GM12878 (cell line): Measurements from ENCODE around the gene PREP. TPM values are rescaled to one million over a fixed set of nuclear protein-coding genes. Genes with fewer than 3 reads are reported as not detected.

ENCODE experiments used
- ATAC-seq: fragments of 200-7000 bp; cut with Tn5 transposase; 3 replicates; pipeline ENCODE4 v1.9.1; 2020; ENCODE audit warnings: mild to moderate bottlenecking, moderate library complexity
- BruUV-seq: library from RNA; stranded (reverse); fragments of 400-500 nt; replicated peaks from 2 replicates; lab custom pipeline; 2021; lab: Mats Ljungman, UMichigan
- CTCF ChIA-PET: fragments of 300-600 bp; sonication (Branson Sonifier 250); formaldehyde crosslinking; extraction: SDS; loops from one replicate; lab custom pipeline; 2021; ENCODE audit warnings: inconsistent platforms; lab: Yijun Ruan, JAX
- POLR2A ChIA-PET: fragments of 350-600 bp; formaldehyde crosslinking; extraction: SDS; loops from one replicate; lab custom pipeline; 2021; ENCODE audit warnings: inconsistent platforms; lab: Charles Lee
- RAD21 ChIA-PET: fragments of 300-600 bp; sonication (Branson Sonifier 250); formaldehyde crosslinking; loops from one replicate; lab custom pipeline; 2023; ENCODE audit warnings: antibody characterized with exemption; ENCODE audit not compliant: unreplicated experiment; lab: Charles Lee
- SMC1A ChIA-PET: fragments of 300-600 bp; sonication (Branson Sonifier 250); formaldehyde crosslinking; loops from one replicate; lab custom pipeline; 2023; ENCODE audit not compliant: unreplicated experiment, uncharacterized antibody; lab: Charles Lee
- DNase-seq: peaks from one replicate; pipeline ENCODE4 v3.0.0-alpha.2; 2011; ENCODE audit warnings: low read depth, low spot score
- FAIRE-seq: peaks from 3 replicates; lab custom pipeline; 2011; peaks lifted over from hg19 to GRCh38; lab: Jason Lieb, UNC
- H2AFZ ChIP-seq: 2 replicates; pipeline ENCODE4 v1.6.0; 2011; ENCODE audit warnings: low read depth, low read length, control low read depth; ENCODE audit not compliant: control insufficient read depth
- H3K27ac ChIP-seq: 2 replicates; pipeline ENCODE4 v1.5.1; 2011; ENCODE audit warnings: control low read depth; ENCODE audit not compliant: control insufficient read depth, insufficient read depth
- H3K27me3 ChIP-seq, 2 experiments: replicated peaks in 1 of 2; 2 replicates each; pipeline versions ENCODE4 v1.6.0 to v1.6.1; 2011; ENCODE audit warnings: low read length in 1 of 2; ENCODE audit not compliant: control insufficient read depth in 2 of 2, insufficient read depth in 2 of 2
- H3K36me3 ChIP-seq, 2 experiments: 2 replicates each; pipeline ENCODE4 v1.5.1; 2011; ENCODE audit warnings: low read length in 1 of 2; ENCODE audit not compliant: control insufficient read depth in 2 of 2, insufficient read depth in 2 of 2
- H3K4me1 ChIP-seq: 2 replicates; pipeline ENCODE4 v1.6.1; 2011; ENCODE audit warnings: mild to moderate bottlenecking, low read length, moderate library complexity, mixed read lengths; ENCODE audit not compliant: control insufficient read depth, insufficient read depth
- H3K4me2 ChIP-seq: 2 replicates; pipeline ENCODE4 v1.6.0; 2011; ENCODE audit warnings: control low read depth; ENCODE audit not compliant: control insufficient read depth, insufficient read depth
- H3K4me3 ChIP-seq: fragments of 200-600 bp; sonication (generic); 2 replicates; pipeline ENCODE4 v1.5.1; 2016
- H3K79me2 ChIP-seq: 2 replicates; pipeline ENCODE4 v1.6.0; 2011; ENCODE audit warnings: low read length; ENCODE audit not compliant: control insufficient read depth, insufficient read depth
- H3K9ac ChIP-seq: 2 replicates; pipeline ENCODE4 v1.8.0; 2011; ENCODE audit warnings: low read length, control low read depth, mixed read lengths; ENCODE audit not compliant: control insufficient read depth, insufficient read depth
- H3K9me3 ChIP-seq: replicated peaks from 3 replicates; pipeline ENCODE4 v1.5.1; 2011; ENCODE audit warnings: mild to moderate bottlenecking, low read length; ENCODE audit not compliant: control insufficient read depth, insufficient read depth
- H4K20me1 ChIP-seq: 2 replicates; pipeline ENCODE4 v1.6.0; 2011; ENCODE audit not compliant: control insufficient read depth, insufficient read depth
- BHLHE40 ChIP-seq, 2 experiments: fragments of 450-650 bp in 1 of 2; IDR thresholded peaks; 2 replicates each; pipeline ENCODE4 v1.6.1; 2011 to 2017; ENCODE audit warnings: low read depth in 2 of 2, borderline replicate concordance in 1 of 2, improper control_type of control experiment in 1 of 2, low read length in 1 of 2, mild to moderate bottlenecking in 1 of 2
- FOXM1 ChIP-seq: IDR thresholded peaks from 2 replicates; pipeline ENCODE4 v1.6.1; 2012; ENCODE audit warnings: low read depth, mild to moderate bottlenecking, inconsistent platforms, low read length, moderate library complexity
- HDAC6 ChIP-seq: fragments of 200-600 bp; sonication (generic); IDR thresholded peaks from one replicate; pipeline ENCODE4 v1.8.0; 2017; ENCODE audit warnings: antibody characterized with exemption; ENCODE audit not compliant: unreplicated experiment
- IRF4 ChIP-seq: IDR thresholded peaks from 2 replicates; pipeline ENCODE4 v1.6.1; 2011; ENCODE audit warnings: low read depth, low read length
- KLF5 ChIP-seq: fragments of 450-650 bp; IDR thresholded peaks from 2 replicates; pipeline ENCODE4 v1.6.1; 2014; ENCODE audit warnings: mild to moderate bottlenecking; ENCODE audit not compliant: partially characterized antibody
- POLR2A ChIP-seq: IDR thresholded peaks from 2 replicates; pipeline ENCODE4 v1.6.1; 2011; ENCODE audit warnings: low read depth, mild to moderate bottlenecking, low read length
- SIN3A ChIP-seq: IDR thresholded peaks from 2 replicates; pipeline ENCODE4 v1.6.1; 2012; ENCODE audit warnings: low read depth, low read length, improper control_type of control experiment
- SIX5 ChIP-seq: IDR thresholded peaks from 2 replicates; pipeline ENCODE4 v1.6.1; 2011; ENCODE audit warnings: mild to moderate bottlenecking, low read depth, low read length, moderate library complexity; ENCODE audit not compliant: severe bottlenecking
- SREBF1 ChIP-seq: IDR thresholded peaks from 2 replicates; pipeline ENCODE4 v1.6.1; 2012; ENCODE audit warnings: mild to moderate bottlenecking, low read length
- YY1 ChIP-seq: IDR thresholded peaks from 2 replicates; pipeline ENCODE4 v1.6.1; 2011; ENCODE audit warnings: low read depth, mild to moderate bottlenecking, low read length
- ZBTB4 ChIP-seq: fragments of 450-650 bp; formaldehyde crosslinking; IDR thresholded peaks from 2 replicates; pipeline ENCODE4 v1.4.0; 2022; ENCODE audit warnings: mild to moderate bottlenecking, moderate library complexity
- ZNF274 ChIP-seq: IDR thresholded peaks from one replicate; pipeline ENCODE4 v1.8.0; 2011; ENCODE audit not compliant: insufficient read length, insufficient read depth
- WGBS: methylation state at CpG from one replicate; pipeline ENCODE4 v1.1.6; 2016; ENCODE audit warnings: low lambda C conversion rate; ENCODE audit not compliant: insufficient replicate concordance, insufficient coverage; ENCODE audit errors: missing lambda C conversion rate; 5-methylcytosine and 5-hydroxymethylcytosine counted together
- in situ Hi-C: fragments of 300-500 bp; cut with MboI; formaldehyde crosslinking; loops from 9 replicates; pipeline ENCODE4 v1.14.3; 2018; ENCODE audit warnings: mixed read lengths
- intact Hi-C: fragments of 100-400 bp; cut with micrococcal nuclease; formaldehyde crosslinking; loops from one replicate; pipeline ENCODE4 v1.14.2; 2022; ENCODE audit not compliant: unreplicated experiment
- polyA plus RNA-seq, 11 experiments: library from polyadenylated mRNA; depleted of rRNA in 4 of 11; unstranded in 6 of 11; stranded (reverse) in 5 of 11; fragments of >200 nt; fragmentation: Nextera tagmentation in 4 of 11; fragmentation: Illumina TruSeq in 1 of 11; extraction: Ambion mirVana in 4 of 11; extraction: Trizol in 1 of 11; gene quantifications; 1 replicate in 1 of 11; 2 replicates in 10 of 11; pipeline versions ENCODE4 v1.2.1 to v1.2.3, GENCODE V29; 2011 to 2016; ENCODE audit warnings: inconsistent platforms in 2 of 11, missing spikeins in 2 of 11, low read depth in 1 of 11
- total RNA-seq, 4 experiments: library from RNA; depleted of rRNA in 3 of 4; stranded (reverse); fragments of >200 nt in 3 of 4; fragmentation: Illumina TruSeq in 1 of 4; extraction: Trizol in 1 of 4; gene quantifications; 2 replicates each; pipeline versions ENCODE4 v1.2.1 to v1.2.3, GENCODE V29; 2013 to 2021
- TF ChIP-seq, protein P1 (sequence below): fragments of 450-650 bp; IDR thresholded peaks from 2 replicates; pipeline ENCODE4 v1.6.1; 2017; ENCODE audit warnings: mild to moderate bottlenecking, moderate library complexity
- TF ChIP-seq, protein P2 (sequence below): fragments of 450-650 bp; IDR thresholded peaks from 2 replicates; pipeline ENCODE4 v1.6.1; 2018; ENCODE audit warnings: mild to moderate bottlenecking, low read depth, moderate library complexity; ENCODE audit not compliant: partially characterized antibody

Gene PREP
- total and polyA plus RNA-seq, 10 of the 15 experiments (the other 5 are each of a cell fraction or from before 2014, with no cell fraction given) = 6.5 to 33.6 (median 18.1) TPM

DNA sequence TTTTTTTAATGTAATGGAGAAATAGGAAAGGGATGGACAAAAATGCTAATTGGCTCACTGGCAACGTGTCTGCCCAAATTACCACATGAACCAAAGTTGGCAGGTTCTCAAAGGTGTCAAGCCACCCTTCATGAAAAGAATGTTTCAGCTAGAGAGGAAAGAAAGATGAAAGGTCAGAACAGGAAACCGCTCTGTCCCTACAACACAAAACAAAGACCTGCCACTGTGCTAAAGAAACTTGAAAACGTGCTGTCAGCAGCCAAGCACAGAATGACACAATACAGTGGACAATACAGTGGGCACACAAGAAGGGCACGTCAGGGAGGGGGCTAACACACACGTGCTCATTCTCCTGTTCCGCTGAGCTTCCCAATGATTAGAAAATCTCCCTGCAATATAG is 4.9 kb downstream of the PREP start:
- intact Hi-C loops (no loop called here), in situ Hi-C loops (no loop called here)
- SMC1A ChIA-PET = interaction anchor here (1.1 to 2.4 kb wide), 4 partner anchors 9 to 321 kb away, joined by 3 to 12 read pairs (median 4); no protein-coding TSS in a partner anchor
- DNase-seq (no peak), FAIRE-seq (no peak), ATAC-seq (no peak)
- no peak overlapping the region for H2AFZ ChIP-seq
- H3K4me2 ChIP-seq = no peak overlapping the region
- RAD21 ChIA-PET = no interaction called here
- POLR2A ChIA-PET = interaction anchor here (0.7 to 0.9 kb wide), 2 partner anchors 9 to 38 kb away, joined by 3 read pairs; no protein-coding TSS in a partner anchor
- H3K36me3 ChIP-seq = peaks cover 3 to 20% of the 10 kb centered on the region in 2 experiments
- no peak overlapping the region for H3K9ac ChIP-seq
- 98% methylated on average over 6 of the region's 6 CpGs for WGBS
- no peak overlapping the region for H3K4me3 ChIP-seq
- H3K4me1 ChIP-seq = peaks cover 2% of the 10 kb centered on the region; the same call in 1 of the 2 replicates
- no TSS peak for BruUV-seq
- H3K79me2 ChIP-seq = peaks cover 33% of the 10 kb centered on the region
- no peaks in the 10 kb centered on the region for H3K9me3 ChIP-seq
- CTCF ChIA-PET = interaction anchor here (1.3 to 2.6 kb wide), 5 partner anchors 9 to 310 kb away, joined by 4 to 14 read pairs (median 7); no protein-coding TSS in a partner anchor
- H3K27ac ChIP-seq = no peak overlapping the region
- no peaks in the 10 kb centered on the region for H4K20me1 ChIP-seq
- no peaks in the 10 kb centered on the region for H3K27me3 ChIP-seq
- TF ChIP-seq BHLHE40 (IDR thresholded peaks at IDR 0.05; ENCODE audit: borderline replicate concordance in 1 of 2, low read depth in 2 of 2, low read length in 1 of 2) (no peak), YY1 (no peak), IRF4 (no peak), ZBTB4 (CRISPR knock-in tag) (no peak), FOXM1 (no peak), ZNF274 (no peak), SIN3A (no peak), SIX5 (no peak), HDAC6 (no peak), KLF5 (no peak), SREBF1 (no peak), POLR2A (no peak)
- TF ChIP-seq, protein P1, sequence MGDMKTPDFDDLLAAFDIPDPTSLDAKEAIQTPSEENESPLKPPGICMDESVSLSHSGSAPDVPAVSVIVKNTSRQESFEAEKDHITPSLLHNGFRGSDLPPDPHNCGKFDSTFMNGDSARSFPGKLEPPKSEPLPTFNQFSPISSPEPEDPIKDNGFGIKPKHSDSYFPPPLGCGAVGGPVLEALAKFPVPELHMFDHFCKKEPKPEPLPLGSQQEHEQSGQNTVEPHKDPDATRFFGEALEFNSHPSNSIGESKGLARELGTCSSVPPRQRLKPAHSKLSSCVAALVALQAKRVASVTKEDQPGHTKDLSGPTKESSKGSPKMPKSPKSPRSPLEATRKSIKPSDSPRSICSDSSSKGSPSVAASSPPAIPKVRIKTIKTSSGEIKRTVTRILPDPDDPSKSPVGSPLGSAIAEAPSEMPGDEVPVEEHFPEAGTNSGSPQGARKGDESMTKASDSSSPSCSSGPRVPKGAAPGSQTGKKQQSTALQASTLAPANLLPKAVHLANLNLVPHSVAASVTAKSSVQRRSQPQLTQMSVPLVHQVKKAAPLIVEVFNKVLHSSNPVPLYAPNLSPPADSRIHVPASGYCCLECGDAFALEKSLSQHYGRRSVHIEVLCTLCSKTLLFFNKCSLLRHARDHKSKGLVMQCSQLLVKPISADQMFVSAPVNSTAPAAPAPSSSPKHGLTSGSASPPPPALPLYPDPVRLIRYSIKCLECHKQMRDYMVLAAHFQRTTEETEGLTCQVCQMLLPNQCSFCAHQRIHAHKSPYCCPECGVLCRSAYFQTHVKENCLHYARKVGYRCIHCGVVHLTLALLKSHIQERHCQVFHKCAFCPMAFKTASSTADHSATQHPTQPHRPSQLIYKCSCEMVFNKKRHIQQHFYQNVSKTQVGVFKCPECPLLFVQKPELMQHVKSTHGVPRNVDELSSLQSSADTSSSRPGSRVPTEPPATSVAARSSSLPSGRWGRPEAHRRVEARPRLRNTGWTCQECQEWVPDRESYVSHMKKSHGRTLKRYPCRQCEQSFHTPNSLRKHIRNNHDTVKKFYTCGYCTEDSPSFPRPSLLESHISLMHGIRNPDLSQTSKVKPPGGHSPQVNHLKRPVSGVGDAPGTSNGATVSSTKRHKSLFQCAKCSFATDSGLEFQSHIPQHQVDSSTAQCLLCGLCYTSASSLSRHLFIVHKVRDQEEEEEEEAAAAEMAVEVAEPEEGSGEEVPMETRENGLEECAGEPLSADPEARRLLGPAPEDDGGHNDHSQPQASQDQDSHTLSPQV = no peak
- TF ChIP-seq, protein P2, sequence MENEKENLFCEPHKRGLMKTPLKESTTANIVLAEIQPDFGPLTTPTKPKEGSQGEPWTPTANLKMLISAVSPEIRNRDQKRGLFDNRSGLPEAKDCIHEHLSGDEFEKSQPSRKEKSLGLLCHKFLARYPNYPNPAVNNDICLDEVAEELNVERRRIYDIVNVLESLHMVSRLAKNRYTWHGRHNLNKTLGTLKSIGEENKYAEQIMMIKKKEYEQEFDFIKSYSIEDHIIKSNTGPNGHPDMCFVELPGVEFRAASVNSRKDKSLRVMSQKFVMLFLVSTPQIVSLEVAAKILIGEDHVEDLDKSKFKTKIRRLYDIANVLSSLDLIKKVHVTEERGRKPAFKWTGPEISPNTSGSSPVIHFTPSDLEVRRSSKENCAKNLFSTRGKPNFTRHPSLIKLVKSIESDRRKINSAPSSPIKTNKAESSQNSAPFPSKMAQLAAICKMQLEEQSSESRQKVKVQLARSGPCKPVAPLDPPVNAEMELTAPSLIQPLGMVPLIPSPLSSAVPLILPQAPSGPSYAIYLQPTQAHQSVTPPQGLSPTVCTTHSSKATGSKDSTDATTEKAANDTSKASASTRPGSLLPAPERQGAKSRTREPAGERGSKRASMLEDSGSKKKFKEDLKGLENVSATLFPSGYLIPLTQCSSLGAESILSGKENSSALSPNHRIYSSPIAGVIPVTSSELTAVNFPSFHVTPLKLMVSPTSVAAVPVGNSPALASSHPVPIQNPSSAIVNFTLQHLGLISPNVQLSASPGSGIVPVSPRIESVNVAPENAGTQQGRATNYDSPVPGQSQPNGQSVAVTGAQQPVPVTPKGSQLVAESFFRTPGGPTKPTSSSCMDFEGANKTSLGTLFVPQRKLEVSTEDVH = no peak
